Stimulated activated CD8-positive, alpha-beta memory T cell treated with anti-CD3 and anti-CD28 coated beads, Interleukin-7, amount 100 ng/mL, for 48 hours (primary cell): ENCODE data around the gene CD40.

Experiments
- DNase-seq, 2 donors: peaks; one replicate each; pipeline ENCODE4 v3.0.0-alpha.2; 2020; ENCODE audit warnings: low read depth in 1 of 2; ENCODE audit errors: extremely low read depth in 1 of 2

CD40 gene

DNA sequence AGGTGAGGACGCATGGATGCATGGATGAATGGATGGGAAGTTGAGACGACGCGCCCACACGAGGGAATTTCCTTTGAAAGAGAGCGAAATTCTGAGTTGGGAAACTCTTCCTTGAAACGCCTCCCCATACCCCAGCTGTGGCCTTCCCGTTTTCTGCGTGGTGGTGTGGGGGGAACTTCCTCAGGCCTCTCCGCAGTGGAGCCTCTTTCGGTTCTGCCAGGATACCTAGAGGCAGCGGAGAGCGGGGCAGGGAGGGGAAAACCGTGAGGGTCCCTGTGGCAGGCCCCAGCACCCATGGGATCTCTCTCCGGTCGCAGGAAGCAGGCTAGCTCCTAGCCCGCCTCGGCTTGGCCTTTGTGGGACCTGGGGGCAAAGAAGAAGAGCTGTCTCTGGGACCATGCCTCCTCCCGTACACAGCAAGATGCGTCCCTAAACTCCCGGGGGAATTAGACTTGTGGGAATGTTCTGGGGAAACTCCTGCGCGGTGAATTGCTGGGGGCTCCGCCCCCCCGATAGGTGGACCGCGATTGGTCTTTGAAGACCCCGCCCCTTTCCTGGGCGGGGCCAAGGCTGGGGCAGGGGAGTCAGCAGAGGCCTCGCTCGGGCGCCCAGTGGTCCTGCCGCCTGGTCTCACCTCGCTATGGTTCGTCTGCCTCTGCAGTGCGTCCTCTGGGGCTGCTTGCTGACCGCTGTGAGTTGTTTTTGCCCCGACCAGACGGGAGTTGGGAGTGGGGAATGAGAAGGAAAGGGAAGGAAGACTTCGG, at the start of gene CD40:
Gene CD40 (plus strand): TSS at position 611 of the 764 bp plus-strand sequence. CDS start 30 bp downstream, at position 641.
- peak; percentile 14 to 44 for DNase-seq

DNA sequence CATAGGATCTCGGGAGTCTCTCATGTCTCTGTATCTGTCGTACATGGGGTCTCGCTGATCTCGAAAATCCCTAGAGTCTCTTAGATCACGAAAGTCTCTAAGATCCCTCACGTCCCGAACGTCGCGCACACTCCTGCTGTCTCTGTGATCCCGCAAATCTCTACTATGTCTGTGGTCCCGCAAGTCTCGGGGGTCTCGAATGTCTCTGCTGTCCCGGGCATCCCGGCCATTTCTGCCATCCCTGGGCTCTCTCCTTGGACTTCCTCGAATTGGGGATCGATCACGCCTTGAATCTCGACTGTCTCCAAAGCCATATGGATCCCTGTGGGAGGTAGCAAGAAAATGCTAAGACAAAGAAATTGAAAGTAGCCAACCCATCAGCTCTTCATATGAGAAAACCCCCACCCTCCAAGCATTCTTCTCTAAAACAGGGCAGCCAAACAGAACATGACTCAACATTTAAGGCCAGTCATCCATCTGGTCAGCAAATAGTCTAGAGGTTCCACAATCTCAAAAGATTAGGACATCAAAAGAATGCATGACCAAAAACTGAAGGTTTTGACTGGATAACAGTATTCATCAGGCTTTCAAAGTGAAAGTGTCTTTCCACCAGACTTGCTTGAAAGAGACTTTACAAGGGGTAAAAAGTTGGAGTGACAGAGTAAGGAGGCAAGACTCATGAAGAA, 47.8 kb upstream of the CD40 start:
- DNase-seq: no peak

DNA sequence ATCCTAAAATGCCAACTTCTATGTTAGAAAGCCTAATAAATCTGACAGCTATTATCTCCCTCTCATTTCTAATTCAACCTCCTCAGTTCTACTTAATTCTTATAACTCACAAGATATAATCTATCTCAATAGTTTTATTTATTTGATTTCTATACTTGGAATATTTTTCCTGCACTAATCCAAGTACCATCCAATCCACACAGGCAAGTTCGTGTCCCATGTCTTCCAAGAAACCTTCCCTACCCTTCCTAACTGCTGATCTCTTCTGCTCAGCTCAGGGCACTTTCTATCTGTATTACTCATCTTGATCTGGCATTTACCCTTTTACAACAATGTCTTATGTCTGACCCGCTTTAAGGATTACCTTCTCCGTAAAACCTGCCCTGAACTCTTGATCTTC, 46.5 kb upstream of the CD40 start:
- DNase-seq: no peak

DNA sequence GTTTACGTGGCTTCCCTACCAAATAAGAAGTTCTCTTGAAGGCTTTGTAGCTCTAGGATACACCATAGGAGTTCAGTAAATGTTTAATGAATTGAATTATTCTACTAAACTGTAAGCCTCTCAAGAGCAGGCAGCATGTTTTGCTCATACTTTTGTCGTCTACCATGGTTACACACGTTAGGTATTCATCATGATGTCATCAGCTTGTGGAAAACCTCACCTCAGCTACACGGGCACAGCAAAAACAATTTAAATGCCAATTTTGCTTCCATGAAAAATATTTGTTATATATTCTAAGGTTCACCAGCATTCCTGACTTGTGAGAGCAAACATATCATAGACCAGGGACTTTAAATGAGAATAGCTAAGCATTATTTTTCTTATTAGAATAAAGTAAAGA, 45.1 kb upstream of the CD40 start:
- no peak for DNase-seq

DNA sequence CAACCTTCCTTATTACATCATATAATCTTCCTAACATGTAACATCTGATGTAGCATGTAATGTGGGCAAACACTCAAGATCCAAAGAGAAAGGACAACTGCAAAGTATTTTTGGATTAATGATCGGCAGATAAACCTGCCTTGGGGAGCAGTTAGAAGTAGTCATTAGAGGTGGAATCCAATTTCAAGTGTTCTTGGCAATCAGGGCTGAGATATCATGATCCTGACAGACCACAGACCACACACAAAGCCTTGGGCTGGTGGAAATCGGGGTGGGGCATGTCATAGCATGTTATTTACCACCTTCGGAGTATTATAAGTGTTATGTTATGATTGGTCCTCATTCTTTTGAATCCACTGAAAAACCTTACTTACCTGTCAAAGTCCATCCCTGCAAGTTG, 44.7 kb upstream of the CD40 start:
- no peak for DNase-seq

DNA sequence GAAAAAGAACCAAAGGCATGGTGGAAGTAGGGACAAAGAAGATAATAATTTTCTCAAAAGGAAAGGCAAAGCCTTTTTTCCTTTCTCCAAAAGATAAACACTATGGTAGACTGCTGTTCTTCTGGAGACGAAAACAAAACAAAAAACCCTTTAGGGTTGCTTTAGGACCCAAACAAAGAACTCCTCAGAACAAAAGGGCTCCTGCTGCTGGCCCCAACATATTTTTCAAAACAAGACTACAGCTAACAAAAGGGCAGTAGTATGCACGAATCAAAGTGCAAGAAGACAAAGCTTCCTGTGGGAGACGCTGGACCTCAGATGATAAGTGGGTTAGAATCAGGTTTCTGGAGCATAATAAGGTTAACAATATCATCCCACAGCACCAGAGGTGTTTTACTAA, 44.1 kb upstream of the CD40 start:
- no peak for DNase-seq

DNA sequence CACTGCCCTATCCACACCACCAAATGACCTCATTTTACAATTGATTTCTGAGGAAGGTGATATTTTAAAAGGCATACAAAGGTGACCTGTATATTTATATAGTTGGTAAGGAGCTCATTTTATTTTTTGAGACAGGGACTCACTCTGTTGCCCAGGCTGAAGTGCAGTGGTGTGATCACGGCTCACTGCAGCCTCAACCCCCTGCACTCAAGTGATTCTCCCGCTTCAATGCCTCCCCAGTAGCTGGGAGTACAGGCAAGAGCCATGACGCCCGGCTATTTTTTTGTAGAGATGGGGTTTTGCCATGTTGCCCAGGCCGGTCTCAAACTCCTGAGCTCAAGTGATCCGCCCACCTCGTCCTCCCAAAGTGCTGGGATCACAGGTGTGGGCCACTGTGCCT, 41.3 kb upstream of the CD40 start:
- no peak for DNase-seq

DNA sequence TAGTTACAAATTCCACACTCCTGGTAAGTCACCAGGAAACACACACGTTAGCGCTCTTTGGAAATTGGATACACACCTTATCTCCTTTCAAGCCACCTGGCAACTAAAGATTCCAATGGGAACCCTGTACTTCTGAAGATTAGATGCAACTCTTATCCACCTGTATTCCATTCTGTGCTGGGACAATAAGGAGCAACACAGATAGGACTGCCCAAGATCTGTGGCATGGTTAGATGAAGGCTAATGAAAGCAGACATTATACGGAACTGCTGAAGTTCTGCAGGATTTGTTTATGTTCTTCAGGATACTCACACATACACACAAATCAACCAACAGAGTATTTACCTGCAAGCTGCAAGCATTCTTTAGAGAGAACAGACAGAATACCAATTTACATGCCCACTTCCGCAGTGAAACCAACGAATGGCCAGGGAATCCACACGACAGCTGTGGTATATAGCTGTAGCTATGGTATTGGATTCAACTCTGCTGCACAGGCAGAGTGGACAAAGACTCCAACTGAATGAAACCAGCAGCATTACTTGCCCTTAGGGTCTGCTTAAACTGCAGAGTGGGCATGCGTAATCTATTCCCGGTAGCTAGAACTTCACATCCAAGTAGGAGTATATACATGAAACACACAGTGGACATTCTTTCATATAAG, 40.3 kb upstream of the CD40 start:
- no peak for DNase-seq

DNA sequence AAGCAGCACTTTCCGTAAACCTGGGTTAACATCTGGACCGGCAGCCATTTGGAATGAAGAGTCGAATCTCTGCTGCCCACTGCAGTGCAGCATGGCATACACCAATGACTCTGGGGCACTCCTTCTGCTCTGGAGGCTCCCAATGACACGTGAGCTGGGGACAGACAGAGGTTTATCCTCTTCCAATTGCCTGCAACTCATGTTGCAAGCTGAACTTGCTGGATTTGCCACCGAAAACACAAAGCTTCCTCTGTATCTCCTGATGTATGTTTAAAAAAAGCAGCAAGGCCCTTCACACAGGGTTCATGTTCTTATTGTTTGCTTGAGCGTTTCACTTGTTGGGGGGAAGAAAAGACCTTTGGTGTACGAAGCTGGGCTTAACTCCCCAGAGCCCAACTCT, 39.2 kb upstream of the CD40 start:
- no peak for DNase-seq

DNA sequence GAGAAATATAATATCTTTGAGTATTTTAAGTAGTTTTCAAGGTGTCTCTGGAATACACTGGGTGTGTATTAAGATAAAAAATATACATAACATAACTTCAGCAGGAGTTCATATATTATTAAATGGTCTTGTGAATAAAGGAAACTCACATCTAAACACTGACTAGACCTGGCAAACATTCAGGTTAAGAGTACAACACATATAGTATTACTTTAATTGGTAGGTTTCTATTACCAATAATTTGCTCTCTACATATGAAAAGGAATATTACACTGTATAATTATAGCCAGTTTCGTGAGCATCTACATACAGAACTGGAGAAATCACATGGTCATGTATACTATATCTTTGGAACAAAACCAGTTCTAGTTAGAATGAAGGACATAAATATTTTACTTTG, 37.0 kb upstream of the CD40 start:
- no peak for DNase-seq

DNA sequence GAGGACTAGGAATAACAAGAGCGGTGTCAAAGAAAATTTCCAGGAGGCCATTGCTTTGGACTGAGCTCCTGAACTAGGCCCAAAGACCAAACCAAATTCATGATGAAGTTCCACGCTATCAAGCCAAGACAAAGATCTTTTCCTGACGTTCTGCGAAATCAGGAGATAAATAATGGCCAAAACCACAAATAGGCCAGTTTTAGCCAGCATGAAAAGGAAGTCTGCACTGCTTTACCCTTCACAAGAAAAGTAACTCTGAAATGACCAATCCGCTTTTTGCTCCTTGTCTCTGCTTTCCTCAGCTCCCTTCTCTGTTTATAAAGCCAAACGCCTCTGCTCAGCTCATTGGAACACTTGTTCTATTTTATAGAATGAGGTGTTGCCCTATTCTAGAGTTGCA, 35.0 kb upstream of the CD40 start:
- no peak for DNase-seq

DNA sequence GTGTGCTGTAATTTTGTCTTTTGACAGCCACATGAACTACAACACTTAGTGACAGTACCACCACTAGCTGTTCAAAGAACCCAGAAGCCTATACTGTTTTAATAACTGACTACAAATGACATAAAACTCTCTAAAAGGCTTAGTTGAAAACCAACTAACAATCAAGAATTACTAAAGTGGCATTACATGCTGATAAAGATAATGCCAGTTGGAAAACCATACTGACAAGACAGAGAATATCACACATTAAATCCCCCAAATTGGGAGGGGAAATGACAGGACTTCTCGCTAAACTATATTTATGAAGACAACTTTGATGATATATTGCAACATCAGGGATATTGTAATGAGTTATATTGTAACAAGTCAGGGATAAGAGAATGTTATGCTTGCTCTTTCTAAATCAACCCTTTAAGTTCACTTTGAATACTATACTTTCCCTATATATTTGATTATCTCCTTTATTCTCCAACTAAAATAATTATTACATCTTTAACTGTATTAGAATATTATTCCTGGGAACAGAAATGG, 34.5 kb upstream of the CD40 start:
- DNase-seq: no peak

DNA sequence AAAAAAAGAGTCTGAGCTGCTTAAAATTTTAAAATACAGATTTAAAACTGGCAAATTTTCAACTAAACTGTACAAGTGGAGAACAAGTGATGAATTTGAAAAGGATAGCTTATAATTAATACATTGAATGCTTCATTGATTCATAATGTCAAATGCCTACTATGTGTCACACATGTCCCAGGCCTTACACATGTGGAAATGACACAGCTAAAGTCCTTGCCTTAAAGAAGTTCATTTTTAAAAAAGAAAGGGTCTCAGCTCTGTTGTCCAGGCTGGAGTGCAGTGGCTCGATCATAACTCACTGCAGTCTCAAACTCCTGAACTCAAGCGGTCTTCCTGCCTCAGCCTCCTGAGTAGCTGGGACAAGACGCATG, 33.3 kb upstream of the CD40 start:
- no peak for DNase-seq

DNA sequence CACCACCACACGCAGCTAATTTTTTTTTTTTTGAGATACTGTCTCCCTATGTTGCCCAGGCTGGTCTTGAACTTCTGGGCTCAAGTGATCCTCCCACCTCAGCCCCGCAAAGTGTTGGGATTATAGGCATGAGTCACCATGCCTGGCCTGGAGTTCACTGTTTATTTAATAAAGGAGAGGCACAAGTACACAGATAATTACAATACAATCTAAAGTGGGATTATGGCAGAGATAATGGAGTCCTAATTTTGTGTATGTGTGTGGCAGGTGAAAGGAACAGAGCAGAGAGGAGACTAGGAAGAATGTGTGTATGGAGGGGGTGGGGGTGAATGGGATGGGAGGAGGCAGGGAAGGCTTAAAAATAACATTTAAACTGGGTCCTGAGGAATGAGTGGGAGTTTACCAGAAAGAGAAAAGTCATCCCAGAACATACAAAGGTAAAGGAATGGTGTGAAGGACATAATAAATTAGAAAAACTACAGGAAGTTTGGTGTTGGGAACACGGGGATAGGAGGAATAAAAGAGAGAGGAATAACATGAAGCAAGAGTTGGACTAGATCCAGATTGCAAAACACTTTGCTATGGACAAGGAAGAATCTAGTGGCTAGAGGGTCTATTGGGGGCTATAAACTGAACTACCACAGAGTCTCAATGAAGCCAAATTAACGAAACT, 32.8 kb upstream of the CD40 start:
- no peak for DNase-seq

DNA sequence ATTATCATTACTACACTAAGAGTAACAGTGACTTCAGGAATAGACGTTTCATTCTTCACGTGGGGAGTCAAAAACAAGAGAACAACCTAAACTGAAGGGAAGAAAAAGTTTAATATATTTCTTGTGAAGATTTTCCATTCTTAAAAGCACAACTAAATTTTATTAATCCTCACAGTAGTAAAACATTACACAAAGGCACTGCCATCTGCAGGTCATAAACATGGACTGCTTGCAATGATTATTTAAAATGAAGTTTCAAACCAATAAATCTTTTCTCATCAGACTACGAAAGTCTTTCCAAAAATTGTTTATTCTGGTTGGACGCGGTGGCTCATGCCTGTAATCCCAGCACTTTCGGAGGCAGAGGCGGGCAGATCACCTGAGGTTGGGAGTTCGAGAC, 31.0 kb upstream of the CD40 start:
- no peak for DNase-seq

DNA sequence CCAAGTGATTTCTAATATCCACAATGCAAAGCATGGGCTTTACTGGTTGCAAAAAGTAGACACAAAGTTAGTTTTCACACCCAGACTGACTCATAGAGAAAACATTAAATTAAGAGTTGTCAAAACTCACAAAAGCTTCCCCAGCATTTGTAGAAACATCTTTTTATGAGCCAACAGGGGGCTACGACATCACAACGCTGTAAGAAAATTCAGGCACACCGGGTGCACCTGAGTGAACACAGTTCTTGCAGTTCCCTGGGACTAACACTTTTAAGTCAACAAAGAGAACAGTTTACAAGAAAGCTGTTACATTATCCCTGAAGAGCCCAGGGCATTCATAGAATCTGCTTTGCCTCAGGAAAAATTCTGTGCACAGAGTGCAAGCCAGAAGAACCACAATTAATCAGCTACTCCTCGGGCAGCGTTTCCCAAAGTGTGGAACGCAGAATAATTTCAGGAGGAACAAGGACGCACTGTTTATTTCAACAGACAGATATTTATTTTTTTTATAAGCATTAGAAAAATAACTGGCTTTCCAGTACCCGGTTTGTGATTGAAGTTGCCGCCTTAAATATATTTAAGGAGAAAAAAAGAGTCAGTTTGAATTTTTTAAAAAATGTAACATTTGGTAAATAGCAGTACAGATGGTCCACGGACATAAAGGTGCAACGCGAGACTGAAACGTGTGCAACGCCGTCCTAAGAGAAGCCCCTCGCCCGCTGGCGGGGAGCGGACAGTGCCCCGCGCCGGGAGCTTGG, 29.5 kb upstream of the CD40 start:
- no peak for DNase-seq

DNA sequence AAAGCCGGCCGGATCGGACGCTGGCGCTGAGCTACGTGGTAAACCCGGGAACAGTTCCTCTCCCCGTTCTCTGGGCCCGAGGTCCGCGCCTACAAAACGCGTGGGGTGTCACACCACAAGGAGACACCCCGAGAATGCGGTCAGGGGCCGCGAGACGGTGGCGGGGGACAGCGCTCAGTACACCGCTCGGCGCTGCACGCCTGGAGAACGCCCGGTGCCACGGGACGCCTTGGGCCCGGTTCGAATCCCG, 29.0 kb upstream of the CD40 start:
- peak in 1 of 2 donors; percentile 35 for DNase-seq

DNA sequence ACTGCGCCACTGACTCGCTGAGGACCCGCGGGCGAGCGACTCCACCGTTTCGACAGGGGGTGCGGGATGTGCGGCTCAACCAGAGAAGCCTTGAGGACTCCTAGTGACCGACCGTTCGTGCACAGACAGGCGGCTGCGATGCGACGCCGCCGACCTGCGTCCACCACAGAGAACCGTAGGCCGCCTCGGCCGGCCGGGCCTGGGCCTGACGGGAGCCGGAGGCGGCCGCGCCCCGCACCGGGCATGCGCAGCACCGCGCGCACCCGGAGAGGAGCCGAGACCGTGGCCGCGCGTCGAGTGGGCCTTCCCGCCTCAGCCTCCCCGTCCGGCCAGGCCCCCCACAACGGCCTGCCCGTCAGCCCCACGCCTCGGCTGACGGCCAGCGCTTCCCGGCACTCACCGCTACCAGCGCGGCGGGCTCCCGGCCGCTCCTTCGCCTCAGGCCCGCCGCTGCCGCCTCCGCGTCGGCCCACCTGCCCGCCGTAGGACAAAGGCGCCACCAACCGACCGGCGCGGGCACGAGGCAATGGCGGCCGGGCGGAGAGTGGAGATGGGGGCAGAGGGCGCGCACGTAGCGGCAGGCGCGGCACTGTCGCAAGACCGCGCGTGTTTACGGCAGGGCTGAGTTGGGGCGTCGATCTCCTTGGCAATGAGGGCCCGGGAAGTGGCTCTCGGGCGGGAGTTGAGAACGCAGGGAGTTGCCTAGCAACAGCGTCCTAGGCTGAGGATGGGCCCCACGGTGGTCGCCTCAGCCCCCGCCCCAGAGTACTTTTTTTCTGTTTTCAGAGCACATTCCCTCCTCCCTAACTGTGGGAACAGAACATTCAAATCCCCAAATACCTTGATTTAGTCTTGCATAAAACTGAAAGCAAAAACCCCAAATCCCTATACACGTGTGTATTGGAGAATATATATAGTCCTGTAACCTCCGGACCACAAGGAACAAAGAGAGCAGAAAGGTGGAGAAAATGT, 28.4 kb upstream of the CD40 start, which contains the start of gene NCOA5:
Gene NCOA5 (minus strand): TSS at position 546 of the 972 bp plus-strand sequence. CDS start 10,538 bp downstream, outside the sequence.
- DNase-seq: peak; percentile 88 to 92
